Immature natural killer cell (primary cell): ENCODE measurements around the gene SLF1. TPM values are rescaled to one million over a fixed set of nuclear protein-coding genes. Genes with fewer than 3 reads are reported as not detected.

ENCODE experiments used
- DNase-seq, 3 donors: peaks; one replicate each; pipeline ENCODE4 v3.0.0; 2022; ENCODE audit warnings: mixed read lengths in 1 of 3
- H3K27ac Mint-ChIP-seq, 6 donors: one replicate each; pipeline ENCODE4 v1.8.0; 2020; ENCODE audit warnings: mixed read lengths in 6 of 6, mild to moderate bottlenecking in 5 of 6, inconsistent platforms in 4 of 6, moderate library complexity in 3 of 6
- H3K27me3 Mint-ChIP-seq, 3 donors: one replicate each; pipeline ENCODE4 v1.8.0; 2020 to 2021; ENCODE audit warnings: low read depth in 3 of 3, mild to moderate bottlenecking in 3 of 3, mixed read lengths in 3 of 3, moderate library complexity in 3 of 3, inconsistent platforms in 1 of 3
- H3K36me3 Mint-ChIP-seq, 3 donors: one replicate each; pipeline ENCODE4 v1.8.0; 2020; ENCODE audit warnings: mixed read lengths in 3 of 3, inconsistent platforms in 2 of 3, mild to moderate bottlenecking in 2 of 3
- H3K4me1 Mint-ChIP-seq, 2 donors: one replicate each; pipeline ENCODE4 v1.8.0; 2020; ENCODE audit warnings: inconsistent platforms in 2 of 2, mild to moderate bottlenecking in 2 of 2, mixed read lengths in 2 of 2, moderate library complexity in 1 of 2
- H3K4me3 Mint-ChIP-seq, 5 donors: one replicate each; pipeline ENCODE4 v1.8.0; 2020; ENCODE audit warnings: mild to moderate bottlenecking in 5 of 5, mixed read lengths in 5 of 5, inconsistent platforms in 3 of 5, moderate library complexity in 3 of 5
- H3K9me3 Mint-ChIP-seq, 6 donors: one replicate each; pipeline ENCODE4 v1.8.0; 2020; ENCODE audit warnings: mild to moderate bottlenecking in 6 of 6, mixed read lengths in 6 of 6, inconsistent platforms in 4 of 6, moderate library complexity in 3 of 6
- polyA plus RNA-seq, 3 donors: library from polyadenylated mRNA; unstranded; fragments of 300-500 nt; fragmentation: Illumina TruSeq; gene quantifications; one replicate each; pipeline ENCODE4 v1.2.3, GENCODE V29; 2021

SLF1 gene
- polyA plus RNA-seq, 3 donors from 2014 or later, result 1.5 to 9.5 (median 8.4) TPM

DNA sequence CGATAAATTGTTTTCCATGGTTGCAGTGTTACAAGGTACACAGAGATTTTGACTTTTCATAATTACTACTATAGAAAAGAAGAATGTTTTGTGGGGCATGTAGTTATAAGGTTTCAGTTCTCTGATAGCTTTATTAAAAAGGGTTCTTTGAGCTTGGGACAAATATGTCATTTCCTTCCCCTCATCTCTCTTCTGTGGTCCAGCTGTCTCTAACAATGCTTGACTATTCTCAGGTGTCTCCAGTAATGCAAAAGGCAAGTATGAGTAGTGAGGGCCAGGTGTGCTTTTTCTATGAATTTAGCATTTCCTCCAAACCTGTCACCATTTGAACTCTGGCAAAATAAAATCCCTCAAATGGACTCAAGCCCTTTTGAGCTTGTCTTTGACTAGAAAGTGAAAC is 84.3 kb downstream of the SLF1 start:
- Mint-ChIP-seq H3K4me3 (no peak overlapping the region), H3K27ac (peak overlapping the region in 4 of 6 donors; percentile 1 to 15 (median 4)), H3K36me3 (peaks cover 5 to 10% (median 7%) of the 10 kb centered on the region in 3 donors), H3K9me3 (no peaks in the 10 kb centered on the region), H3K27me3 (no peaks in the 10 kb centered on the region), H3K4me1 (peaks cover 5 to 34% of the 10 kb centered on the region in 2 donors)
- DNase-seq, result no peak

DNA sequence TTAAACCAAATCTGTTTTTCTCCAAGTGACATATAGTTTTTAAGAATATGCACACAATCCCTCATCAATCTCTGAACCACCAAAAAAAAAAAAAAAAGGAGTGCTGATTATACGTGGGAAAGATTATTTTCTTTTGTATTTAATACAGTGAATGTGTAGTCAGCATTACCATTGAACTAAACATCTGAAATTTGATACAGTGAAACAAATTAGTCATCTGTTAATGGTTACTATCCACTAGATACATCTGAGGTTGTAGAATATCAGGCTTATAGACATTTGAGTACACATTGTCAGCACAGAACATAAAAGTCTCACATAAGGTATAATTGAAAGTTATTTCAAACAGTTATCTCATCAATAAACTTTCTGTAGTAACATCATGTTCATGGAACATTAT is 87.0 kb downstream of the SLF1 start:
- Mint-ChIP-seq H3K4me1 (peaks cover 3 to 25% of the 10 kb centered on the region in 2 donors), H3K36me3 (peaks cover 7 to 22% (median 22%) of the 10 kb centered on the region in 3 donors), H3K4me3 (no peak overlapping the region), H3K27ac (no peak overlapping the region), H3K9me3 (no peaks in the 10 kb centered on the region), H3K27me3 (no peaks in the 10 kb centered on the region)
- no peak for DNase-seq

DNA sequence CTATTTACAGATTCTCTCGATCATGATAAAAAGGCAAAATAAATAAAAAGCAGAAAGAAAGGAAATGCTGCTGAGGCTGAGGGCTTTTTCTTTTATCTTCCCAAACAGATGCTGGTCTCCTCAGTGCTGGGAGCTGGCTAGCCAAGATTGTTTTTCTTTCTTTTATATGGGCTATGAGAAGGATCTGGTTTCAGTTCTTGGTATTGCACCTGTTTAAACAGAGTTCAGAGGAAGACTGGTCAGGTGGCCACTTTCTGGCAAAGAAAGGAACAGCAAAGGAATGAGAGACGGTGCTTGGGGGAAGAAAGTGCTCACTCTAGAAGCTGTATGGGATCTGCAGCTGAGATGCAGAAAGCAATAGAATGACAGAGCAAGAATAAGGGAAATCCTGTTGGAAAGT is 88.9 kb downstream of the SLF1 start:
- no peaks in the 10 kb centered on the region for H3K9me3 Mint-ChIP-seq
- H3K4me1 Mint-ChIP-seq, result peaks cover 0 to 9% of the 10 kb centered on the region in 2 donors
- peaks cover 22 to 34% (median 30%) of the 10 kb centered on the region in 3 donors for H3K36me3 Mint-ChIP-seq
- DNase-seq, result no peak
- no peaks in the 10 kb centered on the region for H3K27me3 Mint-ChIP-seq
- no peak overlapping the region for H3K27ac Mint-ChIP-seq
- H3K4me3 Mint-ChIP-seq, result no peak overlapping the region

DNA sequence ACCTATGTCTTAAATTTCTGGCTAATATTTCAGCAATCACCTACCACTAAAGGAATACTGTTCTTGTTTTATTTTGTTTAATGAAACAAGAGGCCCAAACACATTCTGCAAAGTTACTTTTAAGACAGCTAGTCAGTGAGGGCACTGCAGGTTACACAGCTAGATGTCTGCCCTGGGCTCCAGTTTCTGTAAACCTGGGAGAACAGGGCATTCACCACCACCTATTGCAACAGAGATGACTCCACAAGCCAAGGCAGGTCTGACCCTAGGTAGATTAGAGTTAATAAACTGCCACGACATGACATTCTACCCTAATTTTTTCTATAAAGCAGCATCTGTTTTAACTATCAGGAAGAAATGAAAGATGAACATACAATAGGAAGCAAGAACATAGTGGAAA is 90.8 kb downstream of the SLF1 start:
- no peak for DNase-seq
- H3K27me3 Mint-ChIP-seq, result no peaks in the 10 kb centered on the region
- H3K9me3 Mint-ChIP-seq, result no peaks in the 10 kb centered on the region
- no peaks in the 10 kb centered on the region for H3K4me1 Mint-ChIP-seq
- H3K27ac Mint-ChIP-seq, result peak overlapping the region in 1 of 6 donors; percentile 4
- no peak overlapping the region for H3K4me3 Mint-ChIP-seq
- peaks cover 30 to 46% (median 33%) of the 10 kb centered on the region in 3 donors for H3K36me3 Mint-ChIP-seq

DNA sequence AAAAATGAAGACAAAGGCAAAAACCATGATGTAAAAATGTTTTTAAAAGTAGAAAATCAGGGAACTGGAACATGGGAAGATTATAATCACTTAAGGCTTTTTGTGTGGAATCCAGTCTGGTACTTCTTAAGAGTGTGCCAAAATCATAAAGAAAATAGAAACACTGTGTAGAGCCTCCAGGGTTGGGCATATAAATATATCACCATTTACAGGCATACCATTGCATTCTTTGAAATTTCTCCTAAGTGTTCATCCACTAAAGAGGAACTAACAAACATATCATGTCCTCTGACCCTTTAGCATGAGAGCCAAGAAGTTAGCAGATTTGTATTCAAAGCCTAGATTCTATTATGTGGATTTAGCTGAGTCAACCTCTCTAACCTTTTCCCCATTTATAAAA is 93.3 kb downstream of the SLF1 start:
- H3K36me3 Mint-ChIP-seq, result peaks cover 29 to 49% (median 30%) of the 10 kb centered on the region in 3 donors
- H3K4me3 Mint-ChIP-seq, result no peak overlapping the region

DNA sequence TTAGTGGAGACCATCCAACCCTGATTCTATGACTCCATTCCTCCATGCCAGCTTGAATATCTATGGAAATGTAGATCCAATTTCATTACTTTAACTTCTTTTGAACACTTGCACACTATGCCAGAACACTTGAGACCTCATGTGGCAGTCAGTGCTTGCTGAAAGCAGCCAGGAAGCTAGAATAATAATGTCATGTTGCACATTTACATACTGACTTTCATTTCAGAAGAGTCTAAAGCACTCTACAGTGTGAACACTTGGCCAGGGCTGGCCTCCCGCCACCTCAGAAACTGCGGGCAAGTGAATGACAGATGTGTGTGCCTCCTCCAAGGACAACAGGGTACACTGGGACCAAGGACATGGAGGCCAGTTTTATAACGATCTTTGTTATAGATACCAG is 97.3 kb downstream of the SLF1 start:
- Mint-ChIP-seq H3K36me3 (peaks cover 11 to 24% (median 24%) of the 10 kb centered on the region in 3 donors), H3K27me3 (peaks cover 0 to 3% (median 0%) of the 10 kb centered on the region in 3 donors), H3K4me3 (no peak overlapping the region), H3K9me3 (peaks cover 0 to 2% (median 0%) of the 10 kb centered on the region in 6 donors), H3K27ac (no peak overlapping the region), H3K4me1 (no peaks in the 10 kb centered on the region)
- DNase-seq, result no peak

More for the DNA sequence above, 93.3 kb downstream of the SLF1 start:
- H3K9me3 Mint-ChIP-seq, result no peaks in the 10 kb centered on the region
- no peaks in the 10 kb centered on the region for H3K4me1 Mint-ChIP-seq
- DNase-seq, result no peak
- peaks cover 0 to 1% (median 0%) of the 10 kb centered on the region in 3 donors for H3K27me3 Mint-ChIP-seq
- H3K27ac Mint-ChIP-seq, result no peak overlapping the region

DNA sequence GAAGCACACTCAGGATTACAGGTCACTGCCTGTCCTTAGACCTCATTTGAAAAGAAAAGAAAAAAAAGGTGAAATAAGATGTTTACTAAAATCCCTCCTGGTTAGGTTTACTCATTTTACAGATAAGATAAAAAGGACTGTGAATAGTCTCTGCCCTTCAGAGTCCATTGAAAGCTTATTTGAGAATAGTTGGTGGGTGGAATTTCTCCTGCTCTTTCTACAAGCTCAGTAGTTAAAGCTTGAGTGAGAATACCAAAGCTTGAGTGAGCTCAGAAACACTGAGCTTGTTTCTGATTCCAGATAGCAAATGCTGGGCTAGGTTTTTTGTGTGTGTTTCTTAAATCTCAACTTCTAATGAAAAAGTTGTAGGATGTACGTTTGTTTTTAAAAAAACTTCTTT is 106.7 kb downstream of the SLF1 start:
- Mint-ChIP-seq H3K9me3 (no peaks in the 10 kb centered on the region), H3K36me3 (no peaks in the 10 kb centered on the region), H3K27me3 (peaks cover 2 to 6% (median 2%) of the 10 kb centered on the region in 3 donors), H3K4me3 (no peak overlapping the region), H3K4me1 (no peaks in the 10 kb centered on the region), H3K27ac (no peak overlapping the region)
- no peak for DNase-seq

DNA sequence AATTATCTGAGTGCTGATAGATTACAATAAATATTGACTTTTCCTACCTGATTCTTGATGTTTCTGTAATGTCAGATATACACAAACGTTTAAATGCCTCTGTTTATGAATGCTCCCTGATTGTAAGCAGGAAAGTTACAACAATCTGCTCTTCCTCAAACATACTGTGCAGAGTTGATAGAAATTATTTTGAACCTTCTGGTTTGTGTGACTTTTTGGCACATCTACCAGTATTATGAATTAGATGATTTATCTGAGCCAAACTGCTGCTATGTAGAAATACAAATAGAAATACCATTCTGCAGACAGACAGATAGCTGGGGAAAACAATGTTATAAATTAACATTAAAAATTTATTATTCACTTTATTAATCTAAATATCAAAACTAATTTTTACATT is 113.0 kb downstream of the SLF1 start:
- Mint-ChIP-seq H3K27ac (no peak overlapping the region), H3K4me1 (no peaks in the 10 kb centered on the region), H3K4me3 (no peak overlapping the region), H3K9me3 (no peaks in the 10 kb centered on the region), H3K36me3 (no peaks in the 10 kb centered on the region), H3K27me3 (peaks cover 0 to 6% (median 0%) of the 10 kb centered on the region in 3 donors)
- no peak for DNase-seq

DNA sequence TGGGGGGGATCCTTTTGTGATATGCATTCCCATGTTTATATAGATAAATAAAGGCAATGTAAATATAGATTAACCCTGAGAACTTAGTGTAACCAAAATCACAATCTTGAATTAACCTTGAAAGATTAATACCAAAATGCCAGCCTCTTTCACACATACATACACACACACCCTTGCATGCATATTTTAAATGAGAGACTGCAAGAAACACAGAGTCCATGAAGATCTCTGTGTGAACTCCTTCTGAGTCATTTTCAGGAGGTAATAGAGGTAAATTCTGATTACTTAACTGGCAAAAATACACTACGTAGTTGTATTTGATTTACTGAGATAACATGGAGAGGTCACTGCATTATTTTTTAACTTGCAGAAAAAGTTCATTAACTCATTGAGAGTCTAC is 118.0 kb downstream of the SLF1 start:
- DNase-seq, result no peak
- no peaks in the 10 kb centered on the region for H3K4me1 Mint-ChIP-seq
- H3K36me3 Mint-ChIP-seq, result no peaks in the 10 kb centered on the region
- no peaks in the 10 kb centered on the region for H3K9me3 Mint-ChIP-seq
- H3K4me3 Mint-ChIP-seq, result no peak overlapping the region
- H3K27me3 Mint-ChIP-seq, result no peaks in the 10 kb centered on the region
- H3K27ac Mint-ChIP-seq, result no peak overlapping the region

DNA sequence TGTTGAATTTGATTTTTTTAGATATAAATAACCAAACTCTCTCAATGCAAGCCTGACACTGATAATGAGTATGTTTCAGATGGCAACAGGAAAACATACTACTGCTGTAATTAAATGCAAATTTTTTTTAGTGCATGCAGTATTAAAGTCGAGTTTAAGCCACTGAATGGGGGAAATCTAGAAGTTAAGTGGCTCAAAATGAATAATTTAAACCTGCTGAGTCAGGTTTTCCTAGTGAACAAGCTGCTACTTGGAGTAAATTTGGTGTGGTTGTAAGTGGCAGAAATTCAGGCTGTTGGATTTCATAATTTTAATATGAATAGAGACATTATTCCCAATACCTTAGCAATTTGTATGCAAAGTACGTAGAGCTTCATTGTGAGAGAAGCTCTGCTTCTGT is 121.8 kb downstream of the SLF1 start:
- Mint-ChIP-seq H3K27me3 (peaks cover 0 to 2% (median 2%) of the 10 kb centered on the region in 3 donors), H3K36me3 (no peaks in the 10 kb centered on the region), H3K4me1 (no peaks in the 10 kb centered on the region), H3K27ac (no peak overlapping the region), H3K9me3 (no peaks in the 10 kb centered on the region), H3K4me3 (no peak overlapping the region)
- DNase-seq, result no peak

DNA sequence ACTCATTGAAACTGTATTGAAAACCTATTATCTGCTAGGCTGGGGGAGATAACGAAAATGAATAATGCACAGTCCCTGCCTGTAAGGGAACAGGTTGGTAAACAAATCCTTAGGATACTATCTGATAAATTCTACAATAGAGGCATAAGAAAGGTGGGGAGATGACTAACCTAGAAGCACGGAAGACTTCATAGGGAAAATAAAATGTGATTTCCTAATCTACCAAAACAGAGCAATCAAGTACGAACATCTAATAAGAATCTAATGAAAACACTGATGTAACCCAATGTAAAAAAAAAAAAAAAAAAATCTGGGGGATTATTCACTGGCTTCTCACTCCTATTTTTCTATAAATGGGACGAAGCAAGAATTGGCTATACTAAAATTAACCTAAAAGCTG is 124.4 kb downstream of the SLF1 start:
- no peaks in the 10 kb centered on the region for H3K4me1 Mint-ChIP-seq

DNA sequence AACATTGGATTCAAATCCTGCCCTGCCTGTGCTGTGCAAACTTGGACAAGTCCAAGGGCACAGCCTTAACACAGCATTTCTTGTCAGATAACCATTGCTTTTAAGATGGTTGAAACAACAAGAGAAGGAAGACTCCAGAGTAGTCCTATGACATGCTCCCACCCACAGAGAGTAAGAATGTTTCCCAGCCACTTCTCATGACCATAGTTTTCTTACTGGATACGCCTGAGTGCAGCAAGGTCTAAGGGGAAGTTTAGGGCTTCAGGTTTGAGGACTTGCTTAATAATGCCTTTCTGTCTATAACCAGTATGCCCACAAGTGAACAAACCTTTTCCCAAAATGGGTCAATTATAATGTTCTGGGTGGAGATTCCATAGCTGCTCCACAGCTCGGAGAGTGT is 126.4 kb downstream of the SLF1 start:
- H3K36me3 Mint-ChIP-seq, result no peaks in the 10 kb centered on the region

More for the DNA sequence above, 124.4 kb downstream of the SLF1 start:
- Mint-ChIP-seq H3K4me3 (no peak overlapping the region), H3K27ac (no peak overlapping the region), H3K36me3 (no peaks in the 10 kb centered on the region), H3K27me3 (peaks cover 0 to 4% (median 2%) of the 10 kb centered on the region in 3 donors), H3K9me3 (no peaks in the 10 kb centered on the region)
- no peak for DNase-seq

DNA sequence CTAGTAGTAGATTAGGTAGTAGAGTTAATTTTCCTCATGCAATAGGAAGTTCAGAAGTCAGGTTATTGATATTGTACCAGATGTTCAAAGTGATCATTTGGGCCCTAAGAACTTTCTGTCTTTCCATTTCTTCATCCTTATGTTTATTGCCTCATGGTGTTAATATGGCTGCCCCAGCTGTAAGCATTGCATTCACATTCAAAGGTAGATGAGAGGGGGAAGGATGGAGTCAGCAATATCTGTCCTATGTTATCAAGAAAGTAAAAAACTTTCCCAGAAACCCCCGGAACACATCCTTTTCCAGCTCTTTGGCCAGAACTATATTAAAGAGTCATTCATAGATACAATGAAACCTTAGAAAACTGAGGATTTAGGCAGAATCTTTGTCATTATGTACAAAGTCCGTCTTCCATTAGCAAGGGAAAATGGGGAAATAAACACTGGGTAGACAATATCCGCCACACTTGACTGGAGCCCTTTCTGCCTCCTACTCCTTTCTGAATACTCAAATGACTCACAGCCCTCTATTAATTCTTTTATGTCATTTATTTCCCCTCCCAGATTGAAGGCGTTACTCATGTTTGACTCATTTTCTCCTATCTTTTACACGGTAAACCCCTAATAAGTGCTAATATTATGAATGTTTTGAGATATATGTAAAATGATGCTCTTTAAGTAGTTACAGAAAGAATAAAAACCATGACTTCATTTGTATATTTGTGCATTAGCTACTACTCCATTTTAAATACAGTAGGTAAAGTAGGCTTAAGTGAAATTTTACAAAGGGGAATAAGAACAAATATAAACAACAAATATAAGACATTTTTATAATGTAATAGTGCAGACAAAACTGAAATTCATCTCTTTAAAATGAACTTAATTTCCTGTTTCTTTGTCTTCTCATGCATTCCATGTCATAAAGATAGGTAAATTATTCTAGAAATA is 127.6 kb downstream of the SLF1 start:
- H3K4me3 Mint-ChIP-seq, result no peak overlapping the region
- H3K9me3 Mint-ChIP-seq, result no peaks in the 10 kb centered on the region
- DNase-seq, result no peak
- H3K36me3 Mint-ChIP-seq, result no peaks in the 10 kb centered on the region
- H3K27me3 Mint-ChIP-seq, result peaks cover 0 to 4% (median 2%) of the 10 kb centered on the region in 3 donors
- H3K27ac Mint-ChIP-seq, result no peak overlapping the region
- H3K4me1 Mint-ChIP-seq, result no peaks in the 10 kb centered on the region

More for the DNA sequence above, 126.4 kb downstream of the SLF1 start:
- peaks cover 0 to 4% (median 2%) of the 10 kb centered on the region in 3 donors for H3K27me3 Mint-ChIP-seq
- no peak overlapping the region for H3K4me3 Mint-ChIP-seq
- H3K9me3 Mint-ChIP-seq, result no peaks in the 10 kb centered on the region
- H3K27ac Mint-ChIP-seq, result no peak overlapping the region
- DNase-seq, result no peak
- no peaks in the 10 kb centered on the region for H3K4me1 Mint-ChIP-seq

DNA sequence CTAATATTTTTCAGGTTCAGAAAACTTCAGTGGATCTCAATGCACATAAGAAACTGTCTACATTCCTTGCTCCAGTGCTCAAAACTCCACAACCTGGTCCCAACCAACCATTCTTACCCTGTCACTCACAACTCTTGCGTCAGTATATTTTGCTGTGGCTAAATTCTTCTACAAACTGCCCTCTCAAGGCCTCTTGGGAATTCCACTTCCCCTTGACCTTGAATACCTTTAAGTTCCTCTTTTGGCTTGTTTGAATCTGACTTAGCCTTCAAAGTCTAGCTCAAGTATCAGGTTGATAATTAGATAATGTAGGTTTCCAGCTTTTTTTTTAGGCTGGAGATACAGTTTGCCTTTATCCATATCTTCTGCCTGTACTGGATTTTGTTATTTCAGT is 128.3 kb downstream of the SLF1 start:
- no peaks in the 10 kb centered on the region for H3K9me3 Mint-ChIP-seq
- H3K4me3 Mint-ChIP-seq, result no peak overlapping the region
- DNase-seq, result no peak
- no peaks in the 10 kb centered on the region for H3K36me3 Mint-ChIP-seq
- no peak overlapping the region for H3K27ac Mint-ChIP-seq
- peaks cover 0 to 4% (median 2%) of the 10 kb centered on the region in 3 donors for H3K27me3 Mint-ChIP-seq
- no peaks in the 10 kb centered on the region for H3K4me1 Mint-ChIP-seq
